T-cell (primary cell): Measurements from ENCODE around the gene NDC80. TPM values are rescaled to one million over a fixed set of nuclear protein-coding genes. Genes with fewer than 3 reads are reported as not detected.

ENCODE experiments used
- ATAC-seq, 4 experiments: fragments of 200-7000 bp in 3 of 4; fragments of 150-1000 bp in 1 of 4; cut with Tn5 transposase; replicated peaks in 1 of 4; 1 replicate in 3 of 4; 2 replicates in 1 of 4; pipeline ENCODE4 v1.10.0; 2021; ENCODE audit warnings: moderate library complexity in 3 of 4, mild to moderate bottlenecking in 2 of 4, moderate number of reproducible peaks in 1 of 4
- CTCF ChIA-PET, 2 donors: fragments of 300-600 bp; sonication (Branson Sonifier 250); formaldehyde crosslinking; loops; one replicate each; lab custom pipeline; 2022; ENCODE audit warnings: antibody characterized with exemption in 2 of 2; lab: Charles Lee
- POLR2A ChIA-PET, 2 donors: fragments of 300-600 bp; sonication (Branson Sonifier 250); formaldehyde crosslinking; loops; one replicate each; lab custom pipeline; 2022; ENCODE audit warnings: antibody characterized with exemption in 2 of 2; lab: Charles Lee
- DNase-seq, 35 experiments: peaks; one replicate each; pipeline versions ENCODE4 v3.0.0 to v3.0.0-alpha.2; 2013 to 2023
- H3K27ac ChIP-seq: one replicate; pipeline ENCODE4 v1.5.1; 2013; ENCODE audit warnings: low read length
- H3K27me3 ChIP-seq, 2 experiments: replicated peaks in 1 of 2; 1 replicate in 1 of 2; 2 replicates in 1 of 2; pipeline versions ENCODE4 v1.6.1 to v1.7.0; 2013; ENCODE audit warnings: low read length in 1 of 2, mixed read lengths in 1 of 2; ENCODE audit not compliant: control insufficient read depth in 2 of 2, insufficient read depth in 2 of 2; ENCODE audit errors: extremely low read depth in 1 of 2
- H3K36me3 ChIP-seq, 2 donors: 1 replicate in 1 of 2; 2 replicates in 1 of 2; pipeline versions ENCODE4 v1.6.1 to v1.7.0; 2013; ENCODE audit warnings: low read length in 1 of 2; ENCODE audit not compliant: control insufficient read depth in 2 of 2, insufficient read depth in 1 of 2; ENCODE audit errors: extremely low read depth in 1 of 2
- H3K4me1 ChIP-seq, 2 experiments: 1 replicate in 1 of 2; 2 replicates in 1 of 2; pipeline versions ENCODE4 v1.6.1 to v1.7.0; 2013; ENCODE audit warnings: low read length in 2 of 2, mixed read lengths in 1 of 2; ENCODE audit not compliant: insufficient read depth in 2 of 2, control insufficient read depth in 1 of 2; ENCODE audit errors: extremely low read depth in 1 of 2
- H3K4me3 ChIP-seq, 2 donors: 1 replicate in 1 of 2; 2 replicates in 1 of 2; pipeline versions ENCODE4 v1.5.1 to v1.7.0; 2013; ENCODE audit warnings: mild to moderate bottlenecking in 2 of 2, low read length in 1 of 2, moderate library complexity in 1 of 2; ENCODE audit not compliant: control insufficient read depth in 1 of 2; ENCODE audit errors: extremely low read depth in 1 of 2
- H3K9me3 ChIP-seq: 2 replicates; pipeline ENCODE4 v1.7.0; 2013
- H3K27ac Mint-ChIP-seq, 2 donors: one replicate each; pipeline ENCODE4 v1.8.0; 2020 to 2021; ENCODE audit warnings: mild to moderate bottlenecking in 2 of 2, mixed read lengths in 2 of 2
- H3K27me3 Mint-ChIP-seq, 2 donors: one replicate each; pipeline ENCODE4 v1.8.0; 2021 to 2022; ENCODE audit warnings: mixed read lengths in 2 of 2
- H3K36me3 Mint-ChIP-seq: one replicate; pipeline ENCODE4 v1.8.0; 2021; ENCODE audit warnings: mixed read lengths
- H3K4me1 Mint-ChIP-seq, 3 donors: one replicate each; pipeline ENCODE4 v1.8.0; 2020 to 2022; ENCODE audit warnings: mixed read lengths in 3 of 3, mild to moderate bottlenecking in 1 of 3
- H3K4me3 Mint-ChIP-seq, 3 donors: one replicate each; pipeline ENCODE4 v1.8.0; 2020 to 2022; ENCODE audit warnings: mild to moderate bottlenecking in 3 of 3, mixed read lengths in 3 of 3, moderate library complexity in 3 of 3
- H3K9me3 Mint-ChIP-seq, 3 donors: one replicate each; pipeline ENCODE4 v1.8.0; 2020 to 2022; ENCODE audit warnings: mixed read lengths in 3 of 3
- WGBS: methylation state at CpG from one replicate; pipeline ENCODE4 v1.1.5; 2013; ENCODE audit warnings: missing lambda C conversion rate; ENCODE audit not compliant: insufficient coverage; 5-methylcytosine and 5-hydroxymethylcytosine counted together
- total RNA-seq, 35 experiments: library from RNA in 6 of 35; stranded (reverse) in 6 of 35; fragments of 120-200 nt in 1 of 35; gene quantifications; one replicate each; pipeline versions ENCODE4 v1.2.1 to v1.2.4 and lab custom pipeline; 2013 to 2026

Gene NDC80
- total RNA-seq, 5 donors from 2014 or later (not counting 1 experiment from before 2014, with no cell fraction given) = 2.3 to 8.2 (median 3.3) TPM

GRCh38 chr18:2549462-2549861, 21.9 kb upstream of the NDC80 start:
- Mint-ChIP-seq H3K36me3 (peaks cover 46% of the 10 kb centered on the region), H3K27ac (no peak overlapping the region), H3K4me1 (peaks cover 13 to 31% (median 21%) of the 10 kb centered on the region in 3 donors), H3K9me3 (no peaks in the 10 kb centered on the region), H3K27me3 (no peaks in the 10 kb centered on the region), H3K4me3 (no peak overlapping the region)
- WGBS = no CpG with 5 or more reads among the region's 2 CpGs
- no peak for ATAC-seq
- no peaks in the 10 kb centered on the region for H3K27me3 ChIP-seq
- H3K4me3 ChIP-seq = no peak overlapping the region
- ChIA-PET CTCF (interaction anchor here in 1 of 2 donors (0.6 to 1.1 kb wide), 2 partner anchors 8 to 215 kb away, joined by 4 to 6 read pairs; no protein-coding TSS in a partner anchor), POLR2A (no interaction called here)
- H3K27ac ChIP-seq = no peak overlapping the region
- peaks cover 5 to 24% of the 10 kb centered on the region in 2 donors for H3K36me3 ChIP-seq
- no peak for DNase-seq
- no peaks in the 10 kb centered on the region for H3K4me1 ChIP-seq
- no peaks in the 10 kb centered on the region for H3K9me3 ChIP-seq

GRCh38 chr18:2551425-2551824, 19.9 kb upstream of the NDC80 start:
- Histone ChIP-seq H3K4me1 (no peaks in the 10 kb centered on the region), H3K4me3 (no peak overlapping the region), H3K27ac (no peak overlapping the region), H3K27me3 (no peaks in the 10 kb centered on the region), H3K36me3 (peaks cover 5 to 22% of the 10 kb centered on the region in 2 donors), H3K9me3 (no peaks in the 10 kb centered on the region)
- Mint-ChIP-seq H3K9me3 (no peaks in the 10 kb centered on the region), H3K36me3 (peaks cover 47% of the 10 kb centered on the region), H3K4me1 (peaks cover 14 to 31% (median 24%) of the 10 kb centered on the region in 3 donors), H3K4me3 (no peak overlapping the region), H3K27me3 (no peaks in the 10 kb centered on the region), H3K27ac (peak overlapping the region in 1 of 2 donors; percentile 64)
- 93% methylated on average over 2 of the region's 3 CpGs for WGBS
- ATAC-seq = no peak
- POLR2A ChIA-PET = no interaction called here
- DNase-seq = no peak
- CTCF ChIA-PET = no interaction called here

GRCh38 chr18:2554696-2555095, 16.7 kb upstream of the NDC80 start:
- no peak for ATAC-seq
- Histone ChIP-seq H3K27ac (no peak overlapping the region), H3K4me1 (no peaks in the 10 kb centered on the region), H3K9me3 (no peaks in the 10 kb centered on the region), H3K36me3 (peaks cover 5 to 7% of the 10 kb centered on the region in 2 donors), H3K4me3 (no peak overlapping the region), H3K27me3 (no peaks in the 10 kb centered on the region)
- Mint-ChIP-seq H3K36me3 (peaks cover 29% of the 10 kb centered on the region), H3K27ac (no peak overlapping the region), H3K4me1 (peaks cover 12 to 28% (median 17%) of the 10 kb centered on the region in 3 donors), H3K9me3 (no peaks in the 10 kb centered on the region), H3K4me3 (no peak overlapping the region), H3K27me3 (no peaks in the 10 kb centered on the region)
- WGBS = no CpG with 5 or more reads among the region's 4 CpGs
- POLR2A ChIA-PET = interaction anchor here in 1 of 2 donors (0.6 kb wide), 1 partner anchor 11 kb away, joined by 3 read pairs; no protein-coding TSS in a partner anchor
- no peak for DNase-seq
- CTCF ChIA-PET = interaction anchor here in 1 of 2 donors (1.8 kb wide), 1 partner anchor 13 kb away, joined by 7 read pairs; no protein-coding TSS in a partner anchor

- no peaks in the 10 kb centered on the region for H3K9me3 Mint-ChIP-seq
- WGBS = 100% methylated on average over 2 of the region's 4 CpGs
- H3K4me1 ChIP-seq = no peaks in the 10 kb centered on the region
- no peaks in the 10 kb centered on the region for H3K27me3 Mint-ChIP-seq
- no peak overlapping the region for H3K27ac ChIP-seq
- no peaks in the 10 kb centered on the region for H3K27me3 ChIP-seq
- no peak overlapping the region for H3K4me3 ChIP-seq
- no peaks in the 10 kb centered on the region for H3K9me3 ChIP-seq
- ATAC-seq (no peak), DNase-seq (no peak)
- CTCF ChIA-PET = interaction anchor here (0.6 to 1.6 kb wide), 2 partner anchors 14 to 1721 kb away, joined by 3 to 6 read pairs; no protein-coding TSS in a partner anchor
- peaks cover 21% of the 10 kb centered on the region for H3K36me3 Mint-ChIP-seq
- peaks cover 2 to 5% of the 10 kb centered on the region in 2 donors for H3K36me3 ChIP-seq
- peaks cover 12 to 28% (median 17%) of the 10 kb centered on the region in 3 donors for H3K4me1 Mint-ChIP-seq
- peak overlapping the region in 1 of 2 donors; percentile 12 for H3K27ac Mint-ChIP-seq
- POLR2A ChIA-PET = interaction anchor here (0.5 to 0.6 kb wide), 3 partner anchors 44 to 1872 kb away, joined by 3 read pairs; no protein-coding TSS in a partner anchor
- no peak overlapping the region for H3K4me3 Mint-ChIP-seq
These were observed 15.5 kb upstream of the NDC80 start for GRCh38 chr18:2555895-2556294.

GRCh38 chr18:2557536-2557935, 13.8 kb upstream of the NDC80 start:
- H3K36me3 ChIP-seq = peaks cover 0 to 7% of the 10 kb centered on the region in 2 donors
- Mint-ChIP-seq H3K27ac (no peak overlapping the region), H3K9me3 (no peaks in the 10 kb centered on the region), H3K27me3 (no peaks in the 10 kb centered on the region), H3K4me1 (peaks cover 12 to 26% (median 19%) of the 10 kb centered on the region in 3 donors), H3K36me3 (peaks cover 23% of the 10 kb centered on the region), H3K4me3 (no peak overlapping the region)
- H3K27me3 ChIP-seq = no peaks in the 10 kb centered on the region
- H3K4me1 ChIP-seq = no peaks in the 10 kb centered on the region
- H3K27ac ChIP-seq = no peak overlapping the region
- no CpG with 5 or more reads among the region's 1 CpG for WGBS
- ChIA-PET CTCF (no interaction called here), POLR2A (interaction anchor here in 1 of 2 donors (0.8 kb wide), 1 partner anchor 11 kb away, joined by 3 read pairs; no protein-coding TSS in a partner anchor)
- no peak overlapping the region for H3K4me3 ChIP-seq
- no peaks in the 10 kb centered on the region for H3K9me3 ChIP-seq
- no peak for DNase-seq
- ATAC-seq = no peak

- no CpG with 5 or more reads among the region's 1 CpG for WGBS
These were observed 12.1 kb upstream of the NDC80 start for GRCh38 chr18:2559249-2559648.

More at GRCh38 chr18:2559249-2559648, 12.1 kb upstream of the NDC80 start:
- ATAC-seq = no peak
- Mint-ChIP-seq H3K4me3 (no peak overlapping the region), H3K36me3 (peaks cover 24% of the 10 kb centered on the region), H3K9me3 (no peaks in the 10 kb centered on the region), H3K27ac (no peak overlapping the region), H3K4me1 (peaks cover 12 to 21% (median 14%) of the 10 kb centered on the region in 3 donors), H3K27me3 (no peaks in the 10 kb centered on the region)
- peaks cover 0 to 11% of the 10 kb centered on the region in 2 donors for H3K36me3 ChIP-seq
- no peak overlapping the region for H3K4me3 ChIP-seq
- ChIA-PET CTCF (no interaction called here), POLR2A (no interaction called here)
- DNase-seq = no peak
- no peak overlapping the region for H3K27ac ChIP-seq
- no peaks in the 10 kb centered on the region for H3K27me3 ChIP-seq
- no peaks in the 10 kb centered on the region for H3K4me1 ChIP-seq
- H3K9me3 ChIP-seq = no peaks in the 10 kb centered on the region
